ENCODE measurements around the gene SEC63.

The SEC63 gene

DNA sequence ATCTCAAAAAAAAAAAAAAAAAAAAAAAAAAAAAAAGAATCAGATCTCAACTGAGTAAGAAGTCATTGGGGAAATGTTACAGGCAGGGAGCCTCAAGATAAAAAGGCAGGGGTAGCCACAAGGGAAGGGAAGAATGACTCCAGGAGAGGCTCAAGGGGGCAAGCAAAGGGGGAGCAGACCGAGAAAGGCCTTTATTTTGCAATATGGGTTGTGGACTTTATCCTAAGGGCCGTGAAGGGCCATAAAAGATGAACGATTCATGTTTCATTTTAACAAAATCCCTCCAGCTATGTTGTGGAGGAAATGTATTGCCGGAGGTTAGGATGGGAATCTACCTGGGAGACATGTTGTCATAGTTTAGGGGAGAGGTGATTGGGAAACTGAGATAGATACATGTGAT is 25.8 kb upstream of the SEC63 start:
- no peak for DNase-seq (ENCODE audit: low read depth)
- TF ChIP-seq, protein P1, sequence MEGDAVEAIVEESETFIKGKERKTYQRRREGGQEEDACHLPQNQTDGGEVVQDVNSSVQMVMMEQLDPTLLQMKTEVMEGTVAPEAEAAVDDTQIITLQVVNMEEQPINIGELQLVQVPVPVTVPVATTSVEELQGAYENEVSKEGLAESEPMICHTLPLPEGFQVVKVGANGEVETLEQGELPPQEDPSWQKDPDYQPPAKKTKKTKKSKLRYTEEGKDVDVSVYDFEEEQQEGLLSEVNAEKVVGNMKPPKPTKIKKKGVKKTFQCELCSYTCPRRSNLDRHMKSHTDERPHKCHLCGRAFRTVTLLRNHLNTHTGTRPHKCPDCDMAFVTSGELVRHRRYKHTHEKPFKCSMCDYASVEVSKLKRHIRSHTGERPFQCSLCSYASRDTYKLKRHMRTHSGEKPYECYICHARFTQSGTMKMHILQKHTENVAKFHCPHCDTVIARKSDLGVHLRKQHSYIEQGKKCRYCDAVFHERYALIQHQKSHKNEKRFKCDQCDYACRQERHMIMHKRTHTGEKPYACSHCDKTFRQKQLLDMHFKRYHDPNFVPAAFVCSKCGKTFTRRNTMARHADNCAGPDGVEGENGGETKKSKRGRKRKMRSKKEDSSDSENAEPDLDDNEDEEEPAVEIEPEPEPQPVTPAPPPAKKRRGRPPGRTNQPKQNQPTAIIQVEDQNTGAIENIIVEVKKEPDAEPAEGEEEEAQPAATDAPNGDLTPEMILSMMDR (conservative IDR thresholded peaks at IDR 0.05; ENCODE audit: low read depth, low read length) = no peak
- H3K4me3 ChIP-seq (ENCODE audit: low read length) = no peak overlapping the region

DNA sequence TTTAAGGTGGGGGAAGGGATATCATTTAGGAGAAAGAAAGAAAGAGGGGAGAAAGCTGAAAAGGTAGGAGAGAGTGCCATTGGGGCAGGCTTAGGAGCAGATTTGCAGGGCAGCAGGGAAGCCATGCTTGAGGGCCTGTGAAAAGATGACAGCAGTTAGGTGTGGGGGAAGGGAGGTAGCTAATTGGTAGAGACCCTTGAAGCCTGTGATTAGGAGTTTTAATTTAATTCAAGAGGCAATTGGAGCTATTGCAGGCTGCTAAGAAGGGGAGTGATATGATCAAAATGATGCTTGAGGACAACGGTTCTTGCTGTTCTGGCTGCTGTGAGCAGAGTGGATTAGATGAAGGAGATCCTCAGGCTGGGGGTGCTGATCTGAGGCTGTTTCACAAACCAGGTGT is 24.5 kb upstream of the SEC63 start:
- TF ChIP-seq, protein P1 (conservative IDR thresholded peaks at IDR 0.05; ENCODE audit: low read depth, low read length) = no peak
- no peak overlapping the region for H3K4me3 ChIP-seq (ENCODE audit: low read length)
- no peak for DNase-seq (ENCODE audit: low read depth)

GRCh38 chr6:107981695-107982094 is 23.7 kb upstream of the SEC63 start:
- TF ChIP-seq, protein P1 (conservative IDR thresholded peaks at IDR 0.05; ENCODE audit: low read depth, low read length) = no peak
- DNase-seq (ENCODE audit: low read depth) = no peak
- no peak overlapping the region for H3K4me3 ChIP-seq (ENCODE audit: low read length)

DNA sequence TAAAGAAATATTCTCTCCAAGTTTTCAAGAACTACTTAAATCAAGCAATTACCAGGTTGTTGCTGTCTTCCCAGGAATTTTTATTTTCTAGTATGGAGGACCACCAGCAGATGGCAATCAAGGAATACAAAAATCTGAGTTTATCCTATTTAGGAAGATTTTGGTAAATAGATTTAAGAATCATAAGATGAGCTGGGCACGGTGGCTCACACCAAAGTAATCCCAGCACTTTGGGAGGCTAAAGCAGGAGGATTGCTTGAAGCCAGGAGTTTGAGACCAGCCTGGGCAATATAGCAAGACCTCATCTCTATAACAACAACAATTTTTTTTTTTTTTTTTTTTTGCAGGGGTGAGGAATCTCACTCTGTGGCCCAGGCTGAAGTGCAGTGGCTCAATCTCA is 19.3 kb upstream of the SEC63 start:
- no peak overlapping the region for H3K4me3 ChIP-seq (ENCODE audit: low read length)
- TF ChIP-seq, protein P1 (conservative IDR thresholded peaks at IDR 0.05; ENCODE audit: low read depth, low read length) = peak; percentile 58
- DNase-seq (ENCODE audit: low read depth) = no peak

DNA sequence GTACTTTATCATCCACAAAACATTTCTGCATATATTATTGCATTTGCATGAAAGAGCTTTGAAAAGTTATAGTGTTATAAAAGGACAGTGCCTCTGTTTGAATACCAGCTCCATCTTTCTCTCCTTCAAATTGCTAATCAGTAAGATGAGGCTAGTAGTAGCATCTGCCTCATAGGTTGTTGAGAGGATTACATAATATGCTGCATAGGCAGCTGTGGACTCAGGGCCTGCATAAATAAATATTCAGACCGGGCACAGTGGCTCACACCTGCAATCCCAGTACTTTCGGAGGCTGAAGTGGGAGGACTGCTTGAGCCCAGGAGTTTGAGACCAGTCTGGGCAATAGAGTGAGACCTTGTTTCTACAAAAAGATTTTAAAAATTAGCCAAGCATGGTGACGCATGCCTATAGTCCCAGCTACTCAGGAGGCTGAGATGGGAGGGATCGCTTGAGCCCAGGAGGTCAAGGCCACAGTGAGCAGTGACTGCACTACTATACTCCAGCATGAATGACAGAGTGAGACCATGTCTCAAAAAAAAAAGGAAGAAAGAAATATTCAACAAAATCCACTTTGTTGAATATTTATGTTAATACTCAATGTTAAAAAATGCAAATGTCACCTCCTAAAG is 18.3 kb upstream of the SEC63 start:
- DNase-seq (ENCODE audit: low read depth) = no peak
- no peak overlapping the region for H3K4me3 ChIP-seq (ENCODE audit: low read length)
- TF ChIP-seq, protein P1 (conservative IDR thresholded peaks at IDR 0.05; ENCODE audit: low read depth, low read length) = no peak

GRCh38 chr6:107973594-107973993 is 15.6 kb upstream of the SEC63 start:
- TF ChIP-seq, protein P1 (conservative IDR thresholded peaks at IDR 0.05; ENCODE audit: low read depth, low read length) = no peak
- no peak for DNase-seq (ENCODE audit: low read depth)

GRCh38 chr6:107972413-107973096 is 14.5 kb upstream of the SEC63 start:
- TF ChIP-seq, protein P1 (conservative IDR thresholded peaks at IDR 0.05; ENCODE audit: low read depth, low read length) = no peak
- no peak for DNase-seq (ENCODE audit: low read depth)

More at GRCh38 chr6:107973594-107973993, 15.6 kb upstream of the SEC63 start:
- no peak overlapping the region for H3K4me3 ChIP-seq (ENCODE audit: low read length)

More at GRCh38 chr6:107972413-107973096, 14.5 kb upstream of the SEC63 start:
- H3K4me3 ChIP-seq (ENCODE audit: low read length) = no peak overlapping the region
